GM12873 (cell line): ENCODE measurements around the gene KMT2B.

ENCODE experiments used
- TF ChIP-seq, protein P1 (sequence below): IDR thresholded peaks from 2 replicates; pipeline ENCODE4 v1.5.1; 2012; ENCODE audit warnings: low read depth, mild to moderate bottlenecking, moderate library complexity, low read length, control low read depth; ENCODE audit not compliant: insufficient read depth; ENCODE audit errors: missing control alignments

Gene KMT2B

DNA sequence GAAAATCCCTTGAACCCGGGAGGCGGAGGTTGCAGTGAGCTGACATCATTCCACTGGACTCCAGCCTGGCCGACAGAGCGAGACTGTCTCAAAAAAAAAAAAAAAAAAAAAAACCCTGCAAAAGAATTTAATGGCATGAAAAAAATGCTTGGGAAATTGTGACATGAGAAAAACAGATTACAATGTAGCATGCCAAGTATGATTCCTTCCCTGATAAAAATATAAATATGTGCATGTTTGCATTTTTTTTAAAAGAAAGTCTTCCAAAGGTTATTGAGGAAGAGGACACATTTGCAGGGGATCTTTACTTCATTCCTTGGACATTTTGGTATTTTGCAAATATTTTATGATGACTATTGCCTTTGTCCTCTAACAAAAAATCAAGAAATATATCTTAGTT lies 28.0 kb upstream of the KMT2B start:
- TF ChIP-seq, protein P1, sequence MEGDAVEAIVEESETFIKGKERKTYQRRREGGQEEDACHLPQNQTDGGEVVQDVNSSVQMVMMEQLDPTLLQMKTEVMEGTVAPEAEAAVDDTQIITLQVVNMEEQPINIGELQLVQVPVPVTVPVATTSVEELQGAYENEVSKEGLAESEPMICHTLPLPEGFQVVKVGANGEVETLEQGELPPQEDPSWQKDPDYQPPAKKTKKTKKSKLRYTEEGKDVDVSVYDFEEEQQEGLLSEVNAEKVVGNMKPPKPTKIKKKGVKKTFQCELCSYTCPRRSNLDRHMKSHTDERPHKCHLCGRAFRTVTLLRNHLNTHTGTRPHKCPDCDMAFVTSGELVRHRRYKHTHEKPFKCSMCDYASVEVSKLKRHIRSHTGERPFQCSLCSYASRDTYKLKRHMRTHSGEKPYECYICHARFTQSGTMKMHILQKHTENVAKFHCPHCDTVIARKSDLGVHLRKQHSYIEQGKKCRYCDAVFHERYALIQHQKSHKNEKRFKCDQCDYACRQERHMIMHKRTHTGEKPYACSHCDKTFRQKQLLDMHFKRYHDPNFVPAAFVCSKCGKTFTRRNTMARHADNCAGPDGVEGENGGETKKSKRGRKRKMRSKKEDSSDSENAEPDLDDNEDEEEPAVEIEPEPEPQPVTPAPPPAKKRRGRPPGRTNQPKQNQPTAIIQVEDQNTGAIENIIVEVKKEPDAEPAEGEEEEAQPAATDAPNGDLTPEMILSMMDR, result no peak

DNA sequence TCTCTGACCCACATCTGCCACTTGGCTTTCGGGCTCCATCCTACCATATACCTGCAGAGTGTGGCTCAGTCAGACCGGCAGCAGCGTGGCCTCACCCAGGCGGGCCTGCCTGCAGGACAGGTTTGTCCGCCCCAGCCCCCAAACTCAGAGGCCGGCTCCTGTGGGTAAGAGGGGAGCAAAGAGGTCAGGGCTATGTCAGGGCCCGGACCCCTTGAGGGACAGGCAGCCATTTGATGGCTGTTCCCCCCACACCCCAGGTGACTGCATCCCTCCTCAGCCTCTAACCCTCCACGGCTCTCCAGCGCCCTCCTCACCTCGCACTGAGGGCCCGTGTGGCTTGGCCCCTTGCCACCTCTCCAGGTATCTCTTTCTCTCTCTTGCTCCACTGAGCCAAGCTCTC lies 25.8 kb upstream of the KMT2B start:
- TF ChIP-seq, protein P1, result no peak

DNA sequence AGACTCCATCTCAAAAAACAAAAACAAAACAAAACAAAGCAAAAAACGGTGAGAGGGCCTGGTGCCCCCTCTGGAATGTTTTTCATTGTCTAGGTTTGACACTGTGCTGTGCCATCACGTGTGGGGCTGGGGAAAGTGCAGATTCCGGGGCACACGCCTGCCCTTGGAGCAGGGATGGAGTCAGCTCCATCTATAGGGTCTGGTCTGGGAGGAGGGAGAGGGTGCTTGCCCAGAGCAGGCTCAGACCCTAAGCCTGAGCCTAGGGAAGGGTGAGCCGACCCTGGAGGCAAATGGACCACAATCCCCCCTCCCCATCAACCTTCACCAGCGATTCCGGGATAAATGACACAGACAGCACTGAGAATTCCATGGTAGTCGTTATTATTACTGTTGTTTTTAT lies 24.4 kb upstream of the KMT2B start:
- TF ChIP-seq, protein P1, result no peak

DNA sequence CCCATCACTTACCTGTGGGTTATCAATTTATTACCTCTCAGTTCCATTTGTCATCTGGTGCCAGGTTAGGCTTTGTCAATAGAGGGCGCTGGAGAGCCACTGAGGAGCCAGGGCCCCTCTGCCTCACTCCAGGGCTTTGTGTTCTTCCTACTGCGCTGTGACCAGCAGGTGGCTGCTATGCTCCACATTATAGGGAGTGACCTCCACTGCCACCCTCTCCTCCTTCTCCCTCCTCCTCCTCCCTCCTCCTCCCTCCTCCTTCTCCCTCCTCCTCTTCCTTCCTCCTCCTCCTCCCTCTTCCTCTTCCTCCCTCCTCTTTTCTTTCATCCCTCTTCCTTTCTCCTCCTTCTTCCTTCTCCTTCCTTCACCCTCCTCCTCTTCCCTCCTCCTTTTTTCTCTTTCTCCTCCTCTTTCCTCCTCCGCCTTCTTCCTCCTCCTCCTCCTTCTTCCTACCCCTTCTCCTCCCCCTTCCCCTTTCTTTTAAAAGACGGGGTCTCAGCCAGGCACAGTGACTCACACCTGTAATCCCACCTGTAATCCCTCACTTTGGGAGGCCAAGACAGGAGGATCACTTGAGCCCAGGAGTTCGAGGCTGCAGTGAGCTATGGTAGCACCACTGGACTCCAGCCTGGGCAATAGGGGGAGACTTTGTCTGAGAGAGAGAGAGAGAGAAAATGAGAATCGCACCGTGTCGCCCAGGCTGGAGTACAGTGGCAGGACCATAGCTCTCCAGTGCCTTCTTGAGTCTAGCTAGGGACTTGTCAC lies 23.8 kb upstream of the KMT2B start:
- TF ChIP-seq, protein P1, result peak; percentile 99

DNA sequence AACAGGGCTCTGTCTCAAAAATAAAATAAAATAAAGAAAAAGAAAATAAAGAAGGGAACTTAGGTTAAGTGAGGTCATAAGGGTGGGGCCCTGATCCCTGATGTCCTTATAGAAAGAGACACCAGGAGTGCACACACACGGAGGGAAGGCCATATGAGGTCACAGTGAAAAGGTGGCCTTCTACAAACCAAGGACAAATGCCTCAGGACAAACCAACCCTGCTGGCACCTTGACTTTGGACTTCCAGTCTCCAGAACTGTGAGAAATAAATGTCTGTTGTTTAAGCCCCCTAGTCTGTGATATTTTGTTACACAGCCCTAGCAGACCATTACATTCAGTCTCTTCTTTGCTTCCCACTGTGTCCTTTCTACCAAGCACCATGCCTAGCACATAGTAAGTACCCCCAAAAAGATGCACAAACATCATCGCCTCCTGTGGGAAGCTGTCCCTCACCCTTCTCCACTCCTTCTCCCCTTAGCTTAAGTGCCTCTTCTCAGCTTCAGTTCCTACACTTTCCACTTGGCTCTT lies 21.8 kb upstream of the KMT2B start:
- TF ChIP-seq, protein P1, result no peak

DNA sequence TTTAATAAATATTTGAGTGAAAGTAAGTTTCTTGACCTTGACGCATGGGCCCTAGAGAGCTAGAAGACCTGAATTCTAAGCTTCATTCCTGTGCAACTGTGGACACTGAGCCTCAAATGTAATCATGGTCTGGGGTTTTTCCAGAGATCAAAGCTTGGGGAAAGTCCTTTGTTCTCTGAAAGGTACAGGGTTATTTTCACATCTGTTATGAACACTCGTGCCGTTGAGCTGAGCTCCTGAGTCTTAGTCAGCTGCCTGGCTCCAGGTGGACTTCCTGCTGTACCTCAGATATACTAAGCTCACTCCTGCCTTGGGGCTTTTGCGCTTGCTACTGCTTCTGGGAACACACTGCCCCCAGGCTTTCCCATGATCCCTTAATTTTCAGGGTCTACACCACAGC lies 21.0 kb upstream of the KMT2B start:
- TF ChIP-seq, protein P1, result no peak

DNA sequence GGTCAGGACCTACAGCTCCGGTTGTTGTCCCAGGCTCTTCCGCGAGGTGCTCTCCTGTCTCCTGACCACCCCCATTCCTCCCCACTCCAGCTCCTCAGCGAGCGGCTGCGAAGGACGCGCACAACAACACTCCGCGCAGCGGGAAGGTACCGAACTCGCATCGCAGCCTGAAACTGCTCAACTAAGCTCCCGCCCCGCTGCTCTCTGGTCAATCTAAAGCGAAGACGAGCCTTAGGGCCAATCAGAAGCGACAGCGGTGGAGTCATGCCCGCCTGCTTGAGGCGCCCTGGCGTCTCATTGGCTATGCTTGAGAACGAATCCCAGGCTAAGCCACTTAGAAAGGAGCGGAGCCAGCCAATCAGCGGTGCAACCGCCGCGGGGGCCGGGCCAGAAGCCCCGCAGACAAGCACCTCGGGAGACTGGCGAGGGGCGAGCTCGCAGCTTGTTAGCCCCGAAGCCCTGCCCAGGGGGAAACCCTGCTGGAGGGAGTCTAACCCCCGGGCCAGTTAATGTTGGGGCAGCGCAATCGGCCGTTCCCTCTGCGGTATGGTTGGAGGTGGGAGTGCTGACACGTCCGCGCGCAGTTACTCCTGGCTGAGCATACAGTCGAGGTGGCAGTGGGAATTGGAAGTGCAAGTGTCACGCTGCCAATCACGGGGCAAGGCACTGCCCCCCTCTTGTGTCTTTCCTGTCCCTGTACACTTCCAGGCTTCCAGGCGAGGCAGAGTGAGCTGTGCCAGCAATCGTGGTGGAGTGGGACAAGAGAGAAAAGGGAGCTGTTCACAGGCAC lies 15.4 kb upstream of the KMT2B start:
- TF ChIP-seq, protein P1, result no peak
